Brain microvascular endothelial cell (primary cell): Measurements from ENCODE around the gene MED20.
A peak's percentile ranks its signal among the peaks of the same experiment; 100 is the strongest.

Experiments used
- DNase-seq: peaks from one replicate; pipeline ENCODE4 v3.0.0-alpha.2; 2020
- H3K27ac ChIP-seq: fragments of 250-450 bp; sonication (Bioruptor Pico); 2 replicates; pipeline ENCODE4 v1.5.1; 2020; ENCODE audit warnings: mild to moderate bottlenecking, moderate library complexity
- H3K27me3 ChIP-seq: fragments of 250-450 bp; sonication (Bioruptor Pico); replicated peaks from 2 replicates; pipeline ENCODE4 v1.5.1; 2020; ENCODE audit warnings: mild to moderate bottlenecking
- H3K36me3 ChIP-seq: fragments of 250-450 bp; sonication (Bioruptor Pico); replicated peaks from 2 replicates; pipeline ENCODE4 v1.5.1; 2020; ENCODE audit warnings: mild to moderate bottlenecking
- H3K4me3 ChIP-seq: 2 replicates; pipeline ENCODE4 v1.5.1; 2011; ENCODE audit warnings: low read depth, mild to moderate bottlenecking, control low read depth, low read length, moderate library complexity
- in situ Hi-C: cut with HindIII; loops from 2 replicates; pipeline ENCODE4 v1.10.0; 2017; ENCODE audit warnings: low sequenced_read_pairs, low pct_ligation_motif_present
- TF ChIP-seq, protein P1 (sequence below): IDR thresholded peaks from 2 replicates; pipeline ENCODE4 v1.5.1; 2011; ENCODE audit warnings: low read depth, mild to moderate bottlenecking, moderate library complexity, low read length, control low read depth, inconsistent platforms; ENCODE audit errors: missing control alignments

The MED20 gene

DNA sequence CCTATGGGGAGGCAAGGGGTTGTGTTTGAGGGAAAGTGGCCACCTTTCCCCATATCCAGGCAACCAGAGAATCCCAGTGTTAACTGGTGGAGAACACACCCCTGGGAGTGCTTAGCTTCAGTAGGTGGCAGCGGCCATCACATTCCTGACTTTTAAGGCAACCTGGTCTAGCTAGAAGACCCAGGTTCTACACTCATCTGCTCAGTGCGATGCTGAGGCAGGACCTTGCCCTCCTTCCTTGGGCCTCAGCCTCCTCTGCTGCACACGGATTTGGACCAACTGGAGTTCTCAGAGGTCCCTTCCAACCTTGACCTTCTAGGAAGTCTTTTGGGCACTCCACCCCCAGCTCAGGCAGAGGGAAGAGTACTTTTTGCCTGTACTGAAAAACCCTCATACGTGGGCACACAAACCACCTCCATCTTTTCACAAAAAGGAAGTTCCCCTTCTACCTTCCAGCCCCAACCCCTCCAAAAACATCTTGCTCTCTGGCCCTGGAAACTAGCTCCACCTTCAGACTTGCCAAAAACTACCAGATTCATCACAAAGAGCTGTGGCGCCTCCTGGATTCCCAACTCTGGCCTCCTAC lies 17.7 kb upstream of the MED20 start:
- Histone ChIP-seq H3K27me3 (no peaks in the 10 kb centered on the region), H3K36me3 (peaks cover 36% of the 10 kb centered on the region)

DNA sequence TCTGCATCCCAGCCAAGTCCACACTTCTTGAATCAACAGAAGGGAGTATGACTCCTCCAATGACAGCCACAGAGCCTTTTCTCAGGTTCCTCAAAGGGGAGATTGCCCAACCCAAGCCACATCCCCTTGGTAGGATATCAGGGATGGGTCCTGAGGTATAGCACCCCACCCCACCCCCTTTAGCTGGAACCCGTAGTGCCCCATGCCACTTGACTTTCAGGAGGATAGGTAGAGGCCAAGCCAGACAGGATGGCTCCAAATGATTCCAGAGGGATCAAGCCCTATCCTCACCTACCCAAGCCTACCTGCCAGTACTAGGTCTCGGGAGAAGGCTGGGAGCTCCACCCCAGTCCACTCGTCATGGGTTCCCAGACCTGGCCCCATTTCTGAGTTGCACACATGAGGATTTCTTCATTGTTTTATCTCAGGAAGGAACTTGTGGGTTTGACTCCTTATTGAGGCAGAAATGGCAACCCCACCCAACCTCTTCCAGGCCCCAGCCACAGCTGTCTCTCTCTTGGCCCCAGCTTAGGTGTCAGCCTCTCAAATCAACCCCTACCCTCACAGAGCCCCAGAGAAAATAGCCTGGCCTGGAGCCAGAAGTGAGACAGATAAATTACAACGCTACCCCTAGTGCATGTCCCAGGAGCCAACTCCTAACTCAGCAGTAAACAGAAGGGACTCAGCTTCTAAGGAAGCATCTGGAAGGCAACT lies 17.1 kb upstream of the MED20 start:
- TF ChIP-seq, protein P1, sequence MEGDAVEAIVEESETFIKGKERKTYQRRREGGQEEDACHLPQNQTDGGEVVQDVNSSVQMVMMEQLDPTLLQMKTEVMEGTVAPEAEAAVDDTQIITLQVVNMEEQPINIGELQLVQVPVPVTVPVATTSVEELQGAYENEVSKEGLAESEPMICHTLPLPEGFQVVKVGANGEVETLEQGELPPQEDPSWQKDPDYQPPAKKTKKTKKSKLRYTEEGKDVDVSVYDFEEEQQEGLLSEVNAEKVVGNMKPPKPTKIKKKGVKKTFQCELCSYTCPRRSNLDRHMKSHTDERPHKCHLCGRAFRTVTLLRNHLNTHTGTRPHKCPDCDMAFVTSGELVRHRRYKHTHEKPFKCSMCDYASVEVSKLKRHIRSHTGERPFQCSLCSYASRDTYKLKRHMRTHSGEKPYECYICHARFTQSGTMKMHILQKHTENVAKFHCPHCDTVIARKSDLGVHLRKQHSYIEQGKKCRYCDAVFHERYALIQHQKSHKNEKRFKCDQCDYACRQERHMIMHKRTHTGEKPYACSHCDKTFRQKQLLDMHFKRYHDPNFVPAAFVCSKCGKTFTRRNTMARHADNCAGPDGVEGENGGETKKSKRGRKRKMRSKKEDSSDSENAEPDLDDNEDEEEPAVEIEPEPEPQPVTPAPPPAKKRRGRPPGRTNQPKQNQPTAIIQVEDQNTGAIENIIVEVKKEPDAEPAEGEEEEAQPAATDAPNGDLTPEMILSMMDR: no peak
- Histone ChIP-seq H3K27me3 (no peaks in the 10 kb centered on the region), H3K4me3 (no peak overlapping the region), H3K27ac (no peak overlapping the region), H3K36me3 (peaks cover 41% of the 10 kb centered on the region)
- no peak for DNase-seq
- in situ Hi-C loops: no loop called here

More for the DNA sequence above, 17.7 kb upstream of the MED20 start:
- TF ChIP-seq, protein P1: no peak
- no peak for DNase-seq
- in situ Hi-C loops: no loop called here
- H3K27ac ChIP-seq: no peak overlapping the region
- H3K4me3 ChIP-seq: no peak overlapping the region

DNA sequence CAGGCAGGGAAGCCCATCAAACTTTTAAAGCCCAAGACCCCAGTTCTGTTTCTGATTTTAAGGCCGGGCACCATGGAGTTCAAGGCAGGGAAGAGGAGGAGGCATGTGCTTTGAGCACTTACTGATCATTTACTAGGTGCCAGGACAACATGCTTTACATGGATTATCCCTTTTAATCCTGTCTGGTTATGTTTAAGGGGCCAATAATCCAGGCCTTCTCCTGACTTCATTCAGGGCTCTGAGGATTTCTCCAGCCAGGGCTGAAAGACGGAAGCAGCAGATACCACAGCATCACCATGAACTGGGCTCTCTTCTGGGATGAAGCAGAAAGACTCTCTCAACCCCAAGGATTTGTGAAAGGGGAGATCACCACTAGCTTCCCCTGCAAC lies 16.5 kb upstream of the MED20 start:
- Histone ChIP-seq H3K4me3 (no peak overlapping the region), H3K27me3 (no peaks in the 10 kb centered on the region), H3K36me3 (peaks cover 46% of the 10 kb centered on the region), H3K27ac (no peak overlapping the region)
- in situ Hi-C loops: no loop called here
- DNase-seq: no peak
- TF ChIP-seq, protein P1: no peak

DNA sequence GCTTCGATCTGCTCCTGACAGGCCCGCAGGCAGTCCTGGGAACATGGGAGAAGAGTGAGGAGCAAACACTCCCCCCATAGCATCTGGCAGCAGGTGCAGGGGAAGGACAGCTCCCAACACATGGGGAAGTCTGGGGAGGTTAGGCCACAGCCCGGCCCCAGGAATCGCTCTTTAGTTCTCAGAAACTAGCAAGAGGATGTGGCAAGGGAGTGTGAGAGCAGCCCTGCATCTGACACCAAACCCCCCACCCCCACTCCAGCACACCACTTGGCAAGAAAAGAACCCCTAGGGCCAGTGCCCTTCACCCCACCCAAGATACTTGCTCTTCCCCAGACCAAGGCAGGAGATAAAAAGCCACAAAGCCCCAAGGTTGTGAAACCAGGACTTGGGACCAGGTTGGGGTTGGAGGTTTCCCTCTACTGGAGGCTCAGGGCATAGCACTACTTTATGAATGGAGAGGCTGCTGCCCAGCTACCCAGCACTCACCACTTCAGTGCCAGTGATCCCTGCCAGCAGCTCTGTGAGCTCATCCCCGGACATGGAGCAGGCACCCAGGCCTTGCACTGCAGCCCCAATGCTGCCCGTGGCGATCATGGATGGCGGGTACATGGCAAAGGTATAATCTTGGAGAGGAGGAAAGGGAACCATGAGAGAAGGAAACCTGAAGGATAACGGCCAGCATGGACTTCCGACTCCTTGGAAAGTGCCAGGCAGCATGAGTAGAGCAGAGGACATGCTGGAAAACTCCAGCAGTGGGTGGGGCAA lies 15.3 kb upstream of the MED20 start:
- no peak overlapping the region for H3K27ac ChIP-seq
- DNase-seq: peak; percentile 76
- in situ Hi-C loops: no loop called here
- H3K27me3 ChIP-seq: no peaks in the 10 kb centered on the region
- H3K4me3 ChIP-seq: no peak overlapping the region
- TF ChIP-seq, protein P1: peak; percentile 96
- peaks cover 58% of the 10 kb centered on the region for H3K36me3 ChIP-seq

DNA sequence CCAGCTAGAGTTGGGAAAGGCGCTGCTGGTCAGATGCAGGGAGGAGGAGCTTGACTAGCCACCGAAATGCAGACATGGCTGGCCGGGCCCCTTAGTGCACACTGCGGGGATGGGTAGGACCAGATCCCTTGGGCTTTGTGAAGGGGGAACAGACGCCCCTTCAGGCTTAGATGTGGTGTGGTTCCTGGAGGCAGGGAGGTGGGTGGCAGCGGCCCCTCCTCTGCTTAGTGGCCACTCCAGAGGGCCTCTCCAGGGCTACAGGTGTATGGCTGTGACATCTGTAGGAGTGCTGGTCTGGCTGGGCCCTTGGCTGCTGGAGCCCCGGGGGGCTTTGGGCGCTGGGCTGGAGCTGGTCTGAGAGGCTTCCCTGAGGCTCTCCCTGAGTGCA lies 14.7 kb upstream of the MED20 start:
- in situ Hi-C loops: no loop called here
- no peak for DNase-seq
- Histone ChIP-seq H3K36me3 (peaks cover 63% of the 10 kb centered on the region), H3K27ac (no peak overlapping the region), H3K27me3 (no peaks in the 10 kb centered on the region), H3K4me3 (no peak overlapping the region)
- TF ChIP-seq, protein P1: no peak
